Left renal pelvis (tissue), 4 donors: ENCODE results near the gene C13orf42. TPM values are rescaled to one million over a fixed set of nuclear protein-coding genes. Genes with fewer than 3 reads are reported as not detected.
"Not testable (repeated sequence)": the region's sequence is repeated elsewhere in the genome, so short reads cannot be mapped to it uniquely, and the experiment has no call there.

Experiments
- DNase-seq, 4 donors: peaks; one replicate each; pipeline ENCODE4 v3.0.0-alpha.2; 2013; ENCODE audit warnings: low read depth in 4 of 4, low spot score in 3 of 4
- polyA plus RNA-seq, 4 donors: library from polyadenylated mRNA; unstranded; fragments of 120-200 nt; gene quantifications; one replicate each; pipeline ENCODE4 v1.2.1, GENCODE V29; 2013; ENCODE audit not compliant: insufficient read length in 4 of 4

C13orf42 gene
- polyA plus RNA-seq, 4 donors, result 0.19 to 0.29 (median 0.22) TPM

DNA sequence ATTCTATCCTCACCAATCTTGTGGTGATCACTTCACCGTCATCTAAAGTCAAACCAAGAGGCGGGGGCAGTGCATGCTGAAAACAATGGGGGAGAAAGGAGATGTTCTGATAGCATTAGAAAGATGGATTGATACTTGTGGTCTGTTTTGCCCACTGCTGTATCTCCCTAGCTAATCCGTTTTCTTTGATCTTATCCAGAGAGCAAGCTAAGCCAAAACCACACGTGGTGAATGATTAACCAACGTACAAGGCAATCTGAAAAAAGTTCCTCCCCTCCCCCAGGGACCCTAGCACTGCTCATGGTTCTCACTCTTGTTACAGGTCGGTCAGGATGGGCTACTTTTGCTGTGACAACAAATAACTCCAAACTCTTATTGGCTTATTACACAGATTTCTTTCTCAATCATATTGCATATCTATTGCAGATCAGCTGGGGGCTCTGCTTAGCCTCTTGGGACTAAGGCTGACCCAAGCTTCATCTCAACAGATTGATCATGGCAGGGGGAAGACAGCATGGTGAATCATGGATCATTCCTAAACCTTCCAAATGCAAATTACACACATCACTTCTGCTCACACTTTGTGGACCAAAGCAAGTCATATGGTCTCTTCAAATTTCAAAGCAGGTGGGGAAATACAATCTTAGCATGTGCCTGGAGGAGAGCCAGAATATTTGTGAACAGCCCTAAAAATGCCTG lies 11.9 kb upstream of the C13orf42 start:
- peak; percentile 14 to 29 (median 19) for DNase-seq

DNA sequence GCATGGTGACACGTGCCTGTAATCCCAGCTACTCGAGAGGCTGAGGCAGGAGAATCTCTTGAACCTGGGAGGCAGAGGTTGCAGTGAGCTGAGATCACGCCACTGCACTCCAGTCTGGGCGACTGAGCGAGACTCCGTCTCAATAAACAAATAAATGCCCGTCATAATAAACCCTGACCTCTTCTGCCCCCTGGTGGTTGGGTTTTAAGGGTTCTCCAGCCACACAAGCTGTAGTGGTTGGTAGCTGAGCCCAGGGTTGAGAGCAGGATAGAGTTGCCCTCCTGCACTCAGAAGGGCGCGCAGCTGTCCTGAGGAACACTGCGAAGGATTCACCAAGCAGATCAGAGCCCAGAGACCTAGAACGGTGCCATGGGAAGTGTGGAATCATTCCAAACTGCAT lies 9.8 kb upstream of the C13orf42 start:
- DNase-seq, result not testable (repeated sequence)

DNA sequence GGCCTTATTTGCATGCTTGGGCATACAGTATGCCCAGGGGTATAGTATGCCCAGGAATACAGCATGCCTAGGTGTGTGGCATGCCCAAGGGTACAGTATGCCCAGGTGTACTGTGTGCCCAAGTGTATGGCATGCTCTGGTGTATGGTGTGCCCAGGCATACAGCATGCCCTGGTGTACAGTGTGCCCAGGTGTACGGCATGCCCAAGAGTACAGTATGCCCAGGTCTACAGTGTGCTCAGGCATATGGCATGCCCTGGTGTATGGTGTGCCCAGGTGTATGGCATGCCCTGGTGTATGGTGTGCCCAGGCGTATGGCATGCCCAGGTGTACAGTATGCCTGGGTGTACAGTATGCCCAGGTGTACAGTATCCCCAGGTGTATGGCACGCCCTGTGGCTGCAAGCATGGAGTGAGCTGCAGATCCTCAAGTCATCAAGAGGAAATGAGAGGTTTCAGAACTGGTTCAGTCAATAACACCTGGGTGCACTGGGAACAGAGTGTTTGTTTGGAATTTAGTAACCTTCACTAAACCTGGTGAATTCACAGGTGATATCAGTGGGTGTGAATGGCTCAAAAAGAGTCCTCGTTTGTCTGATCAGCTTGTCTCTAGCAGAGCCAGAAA lies 7.8 kb upstream of the C13orf42 start:
- DNase-seq, result no peak

DNA sequence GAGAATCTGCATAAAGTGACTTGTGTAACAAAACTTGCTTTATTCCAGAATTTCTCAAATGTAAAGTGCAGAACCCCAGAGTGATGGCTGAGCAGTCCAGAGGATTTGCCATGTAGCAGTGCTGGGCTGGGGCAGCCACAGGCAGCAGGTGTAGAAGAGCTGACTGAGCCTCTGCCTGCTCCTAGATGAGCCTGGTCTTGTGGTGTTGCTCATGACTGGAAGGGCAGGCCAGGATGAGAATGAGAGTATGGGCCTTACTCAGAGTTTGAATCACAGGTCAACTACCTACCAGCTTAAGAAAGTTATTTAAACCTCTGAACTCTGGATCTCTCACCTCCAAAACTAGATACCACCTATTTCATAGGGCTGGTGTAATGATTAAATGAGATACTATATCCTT lies 2.9 kb upstream of the C13orf42 start:
- no peak for DNase-seq

DNA sequence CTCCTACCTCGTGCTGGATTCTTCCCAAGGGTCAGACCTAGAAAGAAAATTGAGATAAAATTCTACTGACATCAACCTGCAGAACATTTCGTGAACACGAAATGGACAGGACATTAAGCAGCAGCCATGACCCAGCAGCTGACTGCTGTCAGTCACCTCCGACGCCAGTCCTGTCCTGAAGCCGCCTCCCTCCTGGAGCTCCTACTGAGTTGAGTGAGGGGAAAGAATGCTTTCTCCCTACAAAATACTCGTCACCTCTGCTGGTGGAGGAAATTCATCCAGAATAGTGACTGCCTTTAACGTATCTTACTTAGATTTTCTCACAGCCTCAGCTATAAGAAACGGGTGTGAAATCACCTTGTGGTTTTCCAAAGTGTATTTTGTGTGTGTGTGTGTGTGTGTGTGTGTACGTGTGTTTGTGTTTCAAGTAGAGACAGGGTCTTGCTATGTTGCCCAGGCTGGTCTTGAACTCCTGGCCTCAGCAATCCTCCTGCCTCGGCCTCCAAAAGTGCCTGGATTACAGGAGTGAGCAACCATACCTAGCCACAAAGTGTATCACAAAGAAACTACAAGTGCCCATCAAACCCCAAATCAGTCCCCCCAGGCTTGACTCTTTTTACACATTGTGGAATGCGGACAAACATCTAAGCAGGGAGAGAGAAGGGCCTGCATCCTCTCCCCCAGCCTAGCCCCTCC lies 2.3 kb upstream of the C13orf42 start:
- DNase-seq, result no peak

DNA sequence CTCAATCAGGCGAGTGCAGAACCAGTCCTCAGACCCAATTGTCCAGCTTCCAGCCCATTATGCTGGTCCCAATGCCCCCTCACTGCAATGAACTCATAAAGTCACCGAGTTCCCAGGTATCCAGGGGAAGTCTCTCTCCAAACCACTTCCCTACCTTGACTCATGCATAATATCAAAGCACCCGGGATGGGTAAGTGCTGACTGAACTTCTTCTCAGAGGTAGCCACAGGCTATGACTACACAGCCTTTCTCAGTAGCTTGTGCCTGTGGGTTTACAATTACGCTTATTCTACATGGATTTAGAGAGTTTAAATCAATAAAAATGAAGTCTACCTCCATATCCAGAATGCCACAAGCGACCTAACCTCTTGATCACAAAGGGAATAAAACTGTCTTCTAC lies 1.7 kb upstream of the C13orf42 start:
- DNase-seq, result no peak

DNA sequence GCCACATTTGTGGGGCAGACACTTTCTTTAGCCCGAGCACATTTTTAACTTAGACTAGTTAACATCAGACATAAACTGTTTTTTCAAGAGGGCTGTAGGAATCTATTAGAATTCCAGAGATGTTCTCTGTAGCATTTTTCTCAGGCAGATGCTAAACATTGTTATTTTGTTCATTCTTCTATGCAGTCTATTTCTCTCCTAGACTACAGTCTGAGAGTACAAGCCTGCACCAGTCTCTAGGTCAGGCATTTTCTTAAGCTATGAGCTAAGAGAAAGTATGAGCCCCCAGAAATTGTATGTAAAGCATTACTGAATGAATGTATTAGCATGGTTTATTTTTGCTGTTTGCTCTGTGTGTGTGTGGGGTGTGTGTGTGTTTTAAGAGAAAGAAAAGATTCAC lies 923 bp upstream of the C13orf42 start:
- DNase-seq, result no peak

DNA sequence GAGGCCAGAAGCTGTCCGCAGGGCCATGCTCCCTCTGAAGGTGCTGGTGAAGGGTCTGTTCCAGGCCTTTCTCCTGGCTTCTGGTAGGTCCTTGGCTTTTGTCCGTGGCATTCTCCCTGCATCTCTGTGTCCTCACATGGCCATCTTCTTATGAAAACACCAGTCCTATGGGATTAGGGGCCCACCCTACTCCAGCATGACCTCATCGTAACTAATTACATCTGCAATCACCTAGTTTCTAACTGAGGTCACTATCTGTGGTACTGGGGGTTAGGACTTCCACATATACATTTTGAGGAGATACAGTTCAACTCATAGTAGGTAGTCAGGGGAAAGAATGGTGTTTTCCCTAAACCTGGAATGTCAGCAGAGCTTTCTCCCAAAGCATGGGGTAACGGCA lies 3.1 kb downstream of the C13orf42 start:
- DNase-seq, result no peak

DNA sequence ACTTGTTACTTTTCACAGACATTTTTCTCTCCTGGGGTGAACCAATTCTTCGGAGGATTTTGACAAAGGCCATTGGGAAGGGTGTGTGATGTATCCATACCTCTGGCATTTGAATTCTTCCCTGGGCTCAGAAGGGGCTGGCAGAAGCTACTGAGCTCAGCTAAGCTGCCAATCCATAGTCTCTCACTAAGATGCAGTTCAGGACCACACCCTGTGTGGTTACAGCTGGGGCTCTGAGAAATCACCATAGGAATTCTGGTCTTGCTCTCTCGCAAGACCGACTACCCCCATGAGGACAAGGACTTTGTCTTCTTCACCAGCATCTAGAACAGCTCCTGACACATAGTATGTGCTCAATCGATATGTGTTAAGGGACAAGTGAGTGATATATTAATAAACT lies 6.0 kb downstream of the C13orf42 start:
- no peak for DNase-seq

DNA sequence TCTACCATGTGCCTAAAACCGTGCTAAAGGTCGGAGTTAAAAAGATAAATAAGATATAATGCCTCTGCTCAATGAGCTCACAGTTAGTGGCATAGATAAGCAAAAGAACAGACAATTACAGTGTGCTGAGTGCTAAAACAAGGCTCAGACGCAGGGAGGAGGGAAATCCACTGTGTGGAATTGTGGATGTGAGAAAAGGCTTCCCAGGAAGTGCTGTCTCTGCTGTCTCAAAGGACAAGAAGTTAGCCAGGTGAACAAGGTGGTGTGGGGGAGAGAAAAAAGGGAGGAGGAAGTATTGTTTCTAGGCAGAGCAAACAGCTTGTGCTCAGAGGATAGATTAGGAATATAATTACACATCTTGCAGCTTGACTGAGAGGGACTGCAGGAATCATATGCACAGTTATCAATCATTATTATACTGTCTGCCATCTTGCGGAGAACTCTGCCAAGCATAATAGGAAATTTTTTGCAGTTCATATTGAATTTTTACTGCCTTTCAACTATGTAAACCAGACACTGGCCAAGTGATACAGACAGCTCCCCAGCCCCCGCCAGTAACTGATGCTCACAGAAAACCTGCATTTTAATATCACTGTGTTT lies 9.3 kb downstream of the C13orf42 start:
- no peak for DNase-seq

DNA sequence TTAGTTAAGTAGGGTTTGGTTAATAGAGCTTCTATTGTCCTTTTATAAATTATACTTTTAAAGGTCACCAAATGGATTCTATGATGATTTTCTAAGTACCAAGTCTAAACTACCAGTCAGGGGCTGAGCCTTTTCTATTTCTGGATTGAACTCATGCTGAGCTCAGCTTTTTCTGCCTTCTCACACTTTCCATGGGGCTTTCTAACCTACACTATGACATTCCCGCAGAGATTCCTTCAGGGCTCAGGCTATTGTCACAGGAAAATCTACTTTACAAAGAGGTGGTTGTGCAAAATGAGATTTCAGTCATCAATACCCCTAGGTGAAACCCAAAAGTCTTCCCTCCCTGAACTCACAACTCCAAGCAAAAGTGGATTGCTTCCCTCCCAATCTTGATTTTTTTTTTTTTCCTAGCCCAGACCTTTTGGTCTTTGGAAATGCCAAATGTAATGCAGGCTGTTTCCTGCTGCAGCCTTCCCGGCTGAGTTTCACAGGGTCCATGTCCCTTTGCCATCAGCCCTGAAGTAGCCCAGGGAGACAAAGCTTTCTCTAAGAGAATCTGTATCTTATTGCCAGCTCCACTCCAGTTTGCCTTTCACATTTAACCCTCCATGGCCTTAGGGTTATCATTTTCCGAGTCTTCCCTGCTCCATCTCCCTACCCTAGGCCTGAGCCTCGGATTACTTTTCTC lies 13.6 kb downstream of the C13orf42 start:
- DNase-seq, result no peak

DNA sequence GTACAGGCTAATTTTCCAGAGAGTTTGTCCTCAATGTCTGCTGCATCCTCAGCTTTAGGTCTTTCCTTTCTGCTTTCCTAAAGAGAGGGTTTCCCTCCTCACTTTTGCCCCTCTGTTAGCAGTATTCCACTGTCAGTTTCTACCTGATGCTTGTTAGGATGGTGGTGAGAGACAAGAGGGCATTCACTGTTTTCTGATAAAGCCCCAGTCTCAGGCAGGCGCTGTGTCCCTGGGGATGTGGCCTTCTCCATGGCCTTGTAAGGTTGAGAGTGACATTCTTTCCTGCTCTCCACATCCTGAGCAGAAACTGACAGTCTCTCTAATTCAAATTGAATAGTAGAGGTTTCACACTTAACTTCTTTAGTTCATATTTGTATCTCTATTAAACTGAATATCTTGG lies 14.9 kb downstream of the C13orf42 start:
- no peak for DNase-seq

DNA sequence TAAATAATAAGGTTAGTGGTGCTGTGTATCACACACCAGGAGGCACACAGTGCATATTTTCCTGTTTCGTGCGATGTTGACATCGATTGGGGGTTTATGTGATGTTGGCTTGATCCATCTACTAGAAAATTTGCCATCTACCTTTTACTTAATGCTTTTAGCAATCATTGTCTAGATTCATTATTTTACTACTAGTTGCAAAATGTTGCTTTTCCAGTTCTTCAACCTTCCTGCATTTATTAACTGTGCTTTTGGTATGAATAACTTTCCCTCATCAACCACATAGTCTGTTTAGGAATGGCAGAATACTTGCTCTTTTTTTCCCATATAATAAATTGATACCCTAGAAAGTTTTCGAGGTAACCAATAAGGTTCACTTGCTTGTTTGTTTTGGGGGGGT lies 17.5 kb downstream of the C13orf42 start:
- peak in 3 of 4 donors; percentile 26 to 39 (median 36) for DNase-seq

DNA sequence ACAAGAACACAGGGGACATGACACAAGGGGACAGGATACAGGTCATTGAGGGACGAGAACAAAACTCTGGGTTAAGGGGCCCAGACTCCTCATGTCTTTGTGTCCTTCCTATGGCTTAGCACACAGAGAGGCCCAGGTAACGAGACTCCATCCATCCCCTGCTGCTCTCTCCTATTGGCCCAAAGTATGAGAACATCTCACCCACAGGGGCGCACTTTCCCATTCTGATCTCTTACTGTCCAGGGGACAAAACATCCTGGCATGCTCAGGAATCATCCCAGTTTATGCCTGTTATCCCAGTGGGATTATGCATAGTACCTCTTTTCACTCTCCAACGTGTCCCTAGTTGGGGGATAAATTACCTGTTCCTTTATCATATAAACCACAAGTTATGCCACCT lies 19.2 kb downstream of the C13orf42 start:
- DNase-seq, result no peak

DNA sequence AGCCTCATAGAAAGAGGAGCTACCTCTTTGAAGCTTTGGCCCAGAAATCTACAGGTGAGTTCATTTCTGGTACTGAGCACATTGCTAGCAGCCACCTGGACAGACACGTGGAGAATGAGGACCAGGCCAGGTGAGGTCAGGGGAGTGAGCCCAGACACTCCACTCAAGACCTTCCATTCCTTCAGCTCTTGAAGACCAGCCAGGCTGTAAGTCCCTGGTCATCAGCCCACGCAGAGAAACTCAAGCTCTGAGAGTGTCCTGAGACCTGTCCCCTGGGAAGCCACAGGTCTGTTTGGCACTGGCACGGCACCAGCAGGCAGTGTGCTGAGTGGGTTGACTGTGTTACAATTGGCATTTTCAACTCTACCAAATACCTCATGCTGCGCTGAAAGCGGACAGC lies 27.4 kb downstream of the C13orf42 start:
- DNase-seq, result no peak

DNA sequence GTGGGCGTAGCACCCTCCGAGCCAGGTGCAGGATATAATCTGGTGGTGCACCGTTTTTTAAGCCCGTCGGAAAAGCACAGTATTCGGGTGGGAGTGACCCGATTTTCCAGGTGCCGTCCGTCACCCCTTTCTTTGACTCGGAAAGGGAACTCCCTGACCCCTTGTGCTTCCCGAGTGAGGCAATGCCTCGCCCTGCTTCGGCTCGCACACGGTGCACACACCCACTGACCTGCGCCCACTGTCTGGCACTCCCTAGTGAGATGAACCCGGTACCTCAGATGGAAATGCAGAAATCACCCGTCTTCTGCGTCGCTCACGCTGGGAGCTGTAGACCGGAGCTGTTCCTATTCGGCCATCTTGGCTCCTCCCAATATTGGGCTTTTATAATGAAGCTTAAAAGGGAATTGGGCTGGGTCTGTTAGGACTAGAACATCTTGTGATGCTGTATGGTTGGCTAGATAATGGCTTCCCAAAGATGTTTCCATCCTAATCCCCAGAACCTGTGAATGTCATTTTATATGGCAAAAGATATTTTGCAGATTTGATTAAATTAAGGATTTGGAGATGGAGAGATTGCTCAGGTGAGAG lies 30.5 kb downstream of the C13orf42 start:
- not testable (repeated sequence) for DNase-seq

DNA sequence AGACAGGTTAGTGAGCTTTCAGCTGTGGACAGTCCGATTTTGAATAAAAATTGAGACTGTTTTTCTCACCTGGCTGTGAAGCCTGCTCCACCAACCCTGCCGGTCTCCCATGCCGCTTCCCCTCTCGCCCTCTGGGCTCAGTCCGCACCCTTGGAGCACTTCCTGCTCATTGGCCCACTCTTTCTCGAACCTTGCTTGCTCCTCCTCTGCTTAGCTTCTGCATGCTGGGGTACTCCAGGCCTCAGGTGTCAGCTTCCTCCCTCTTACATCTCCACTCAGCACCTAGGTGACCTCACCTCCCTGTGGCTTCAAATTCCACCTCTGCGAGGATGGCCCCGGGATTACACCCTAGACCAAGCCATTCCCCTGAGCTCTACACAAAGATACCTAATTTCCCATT lies 39.6 kb downstream of the C13orf42 start:
- no peak for DNase-seq

DNA sequence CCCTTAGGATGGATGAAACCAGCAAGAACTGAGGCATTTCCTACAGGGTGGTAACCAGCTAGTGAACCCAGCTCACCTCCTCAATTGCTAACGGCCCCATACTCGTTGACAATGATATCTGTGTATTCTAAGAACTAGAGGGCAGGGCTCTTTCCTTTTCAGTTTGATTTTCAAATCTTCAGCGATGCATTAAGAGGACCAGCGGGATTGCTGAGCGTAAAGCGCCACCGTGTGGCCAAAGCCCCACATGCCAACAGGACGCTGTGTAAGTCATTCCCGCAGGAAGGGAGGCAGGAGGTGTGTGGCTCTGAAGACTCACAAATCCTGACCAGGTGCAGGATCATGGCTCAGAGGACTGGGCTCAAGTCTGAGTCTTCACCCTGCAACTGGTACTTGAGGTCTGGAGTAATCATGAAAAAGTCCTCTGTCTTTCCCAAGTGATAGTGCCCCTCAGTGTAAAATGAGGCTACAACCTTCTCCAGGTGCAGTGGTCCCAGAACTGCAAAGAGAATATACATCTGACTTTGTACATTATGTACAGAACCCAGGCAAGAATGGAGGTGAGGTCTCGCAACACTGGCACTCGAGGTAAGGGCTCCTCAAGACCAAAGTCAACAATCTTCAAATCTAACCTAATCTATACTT lies 40.9 kb downstream of the C13orf42 start:
- peak; percentile 50 to 68 (median 62) for DNase-seq

DNA sequence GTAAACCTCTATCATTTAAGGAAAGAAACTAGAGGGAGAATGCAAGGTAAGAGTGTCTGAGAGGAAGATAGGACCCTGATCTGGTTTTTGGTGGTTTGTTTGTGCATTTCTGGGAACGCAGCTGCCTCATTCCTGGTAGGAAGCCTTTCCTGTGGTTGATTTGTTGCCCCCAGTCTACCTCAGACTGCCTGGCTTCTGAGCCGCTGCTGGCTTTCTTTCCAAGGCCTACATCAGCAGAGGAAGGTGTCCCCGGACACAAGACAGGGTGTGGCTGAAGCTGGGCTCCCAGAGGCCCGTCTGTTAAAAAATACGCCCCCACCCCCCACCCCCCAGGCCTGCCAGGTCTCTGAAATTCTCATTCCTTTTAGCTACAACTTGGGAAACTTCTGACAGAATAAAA lies 42.6 kb downstream of the C13orf42 start:
- DNase-seq, result no peak

DNA sequence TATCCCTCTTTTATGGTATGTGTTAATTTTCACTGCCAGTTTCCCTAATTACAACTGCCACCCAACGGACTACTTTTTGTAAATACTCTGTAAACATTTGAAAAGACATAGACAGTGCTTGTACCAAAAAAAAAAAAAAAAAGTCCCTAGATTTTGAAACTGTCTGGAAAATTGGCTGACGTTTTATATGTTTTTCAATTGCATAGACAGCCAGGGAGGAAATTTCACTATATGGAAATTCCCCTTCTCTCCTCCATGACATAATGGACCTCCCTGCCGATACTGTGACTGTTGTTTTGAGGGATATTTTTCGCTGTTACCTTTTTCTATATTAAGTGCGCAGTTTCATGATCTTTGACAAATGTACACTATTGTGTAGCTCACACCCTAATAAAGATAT lies 43.4 kb downstream of the C13orf42 start:
- no peak for DNase-seq
